ENCODE data around the gene SCARB1. TPM values are rescaled to one million over a fixed set of nuclear protein-coding genes. Genes with fewer than 3 reads are reported as not detected.

SCARB1 gene
- total RNA-seq, 2 donors from 2014 or later: 44.9 to 83.1 TPM

DNA sequence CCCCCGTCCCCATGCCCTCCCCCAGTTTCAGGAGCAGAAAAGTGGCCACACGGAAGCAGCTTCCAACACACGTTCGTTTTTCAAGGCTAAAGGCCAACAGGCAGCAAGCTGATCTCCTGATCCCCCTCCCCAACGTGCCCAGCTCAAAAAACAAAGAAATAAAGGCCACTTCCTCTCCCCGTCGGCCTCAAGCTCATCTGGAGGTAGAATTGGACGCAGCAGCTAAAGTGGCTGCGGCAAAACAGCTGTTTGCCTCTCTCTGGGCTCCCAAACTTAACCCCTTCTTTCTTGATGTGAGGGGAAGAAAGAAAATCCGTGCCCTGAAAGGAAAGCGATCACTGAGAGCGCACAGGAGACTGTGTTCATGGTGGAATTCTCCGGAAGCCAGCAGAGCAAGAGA, 66.3 kb downstream of the SCARB1 start:
- Histone ChIP-seq H3K36me3 (no peaks in the 10 kb centered on the region), H3K27me3 (no peaks in the 10 kb centered on the region), H3K9ac (ENCODE audit: low read depth in 2 of 2, low read length in 2 of 2) (no peak overlapping the region), H3K4me3 (no peak overlapping the region), H3K4me1 (no peaks in the 10 kb centered on the region), H3K27ac (no peak overlapping the region), H3K9me3 (no peaks in the 10 kb centered on the region)
- TF ChIP-seq, protein P1, sequence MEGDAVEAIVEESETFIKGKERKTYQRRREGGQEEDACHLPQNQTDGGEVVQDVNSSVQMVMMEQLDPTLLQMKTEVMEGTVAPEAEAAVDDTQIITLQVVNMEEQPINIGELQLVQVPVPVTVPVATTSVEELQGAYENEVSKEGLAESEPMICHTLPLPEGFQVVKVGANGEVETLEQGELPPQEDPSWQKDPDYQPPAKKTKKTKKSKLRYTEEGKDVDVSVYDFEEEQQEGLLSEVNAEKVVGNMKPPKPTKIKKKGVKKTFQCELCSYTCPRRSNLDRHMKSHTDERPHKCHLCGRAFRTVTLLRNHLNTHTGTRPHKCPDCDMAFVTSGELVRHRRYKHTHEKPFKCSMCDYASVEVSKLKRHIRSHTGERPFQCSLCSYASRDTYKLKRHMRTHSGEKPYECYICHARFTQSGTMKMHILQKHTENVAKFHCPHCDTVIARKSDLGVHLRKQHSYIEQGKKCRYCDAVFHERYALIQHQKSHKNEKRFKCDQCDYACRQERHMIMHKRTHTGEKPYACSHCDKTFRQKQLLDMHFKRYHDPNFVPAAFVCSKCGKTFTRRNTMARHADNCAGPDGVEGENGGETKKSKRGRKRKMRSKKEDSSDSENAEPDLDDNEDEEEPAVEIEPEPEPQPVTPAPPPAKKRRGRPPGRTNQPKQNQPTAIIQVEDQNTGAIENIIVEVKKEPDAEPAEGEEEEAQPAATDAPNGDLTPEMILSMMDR (IDR thresholded peaks at IDR 0.05): no peak
- no peak for DNase-seq
- intact Hi-C loops (cut with DNase I): no loop called here

DNA sequence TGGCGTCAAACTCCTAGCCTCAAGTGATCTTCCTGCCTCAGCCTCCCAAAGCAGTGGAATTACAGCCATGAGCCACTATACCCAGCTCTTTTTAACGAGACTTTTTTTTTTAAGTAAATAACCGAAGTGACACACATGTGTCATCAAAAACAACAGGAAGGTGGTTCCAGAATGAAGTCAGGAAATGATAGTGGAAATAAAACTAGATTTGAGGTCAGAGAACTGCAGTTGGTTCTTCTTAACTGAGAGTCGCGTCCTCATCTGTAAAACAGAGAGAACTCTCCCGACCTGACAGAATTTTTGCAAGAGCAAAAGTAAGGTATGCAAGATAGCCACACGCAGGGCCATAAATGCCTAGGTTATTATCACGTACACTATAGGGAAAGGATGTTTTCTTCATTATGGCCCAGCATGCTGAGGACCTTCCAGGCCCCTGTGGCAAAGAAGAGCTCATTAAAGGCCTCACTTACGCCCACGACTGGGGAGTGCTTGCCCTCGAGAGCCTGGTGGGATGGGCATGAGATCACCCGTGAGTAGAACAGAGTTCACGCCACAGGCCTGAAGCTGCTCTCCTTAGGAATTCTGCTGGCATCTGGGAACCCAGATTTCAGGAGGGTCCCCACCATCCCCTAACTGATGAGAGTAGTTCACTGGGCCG, 67.2 kb downstream of the SCARB1 start:
- Histone ChIP-seq H3K4me3 (no peak overlapping the region), H3K9me3 (no peaks in the 10 kb centered on the region), H3K27me3 (no peaks in the 10 kb centered on the region), H3K9ac (ENCODE audit: low read depth in 2 of 2, low read length in 2 of 2) (no peak overlapping the region), H3K4me1 (no peaks in the 10 kb centered on the region), H3K36me3 (no peaks in the 10 kb centered on the region), H3K27ac (no peak overlapping the region)
- no peak for DNase-seq
- TF ChIP-seq, protein P1 (IDR thresholded peaks at IDR 0.05): no peak
- intact Hi-C loops (cut with DNase I): no loop called here

- H3K9me3 ChIP-seq: no peaks in the 10 kb centered on the region
- TF ChIP-seq, protein P1 (IDR thresholded peaks at IDR 0.05): no peak
- no peak overlapping the region for H3K27ac ChIP-seq
- H3K4me1 ChIP-seq: no peaks in the 10 kb centered on the region
- intact Hi-C loops (cut with DNase I): no loop called here
- H3K27me3 ChIP-seq: no peaks in the 10 kb centered on the region
- DNase-seq: no peak
- no peak overlapping the region for H3K4me3 ChIP-seq
- no peaks in the 10 kb centered on the region for H3K36me3 ChIP-seq
- H3K9ac ChIP-seq (ENCODE audit: low read depth in 2 of 2, low read length in 2 of 2): no peak overlapping the region
These were observed 68.3 kb downstream of the SCARB1 start for GRCh38 chr12:124795081-124795948.

DNA sequence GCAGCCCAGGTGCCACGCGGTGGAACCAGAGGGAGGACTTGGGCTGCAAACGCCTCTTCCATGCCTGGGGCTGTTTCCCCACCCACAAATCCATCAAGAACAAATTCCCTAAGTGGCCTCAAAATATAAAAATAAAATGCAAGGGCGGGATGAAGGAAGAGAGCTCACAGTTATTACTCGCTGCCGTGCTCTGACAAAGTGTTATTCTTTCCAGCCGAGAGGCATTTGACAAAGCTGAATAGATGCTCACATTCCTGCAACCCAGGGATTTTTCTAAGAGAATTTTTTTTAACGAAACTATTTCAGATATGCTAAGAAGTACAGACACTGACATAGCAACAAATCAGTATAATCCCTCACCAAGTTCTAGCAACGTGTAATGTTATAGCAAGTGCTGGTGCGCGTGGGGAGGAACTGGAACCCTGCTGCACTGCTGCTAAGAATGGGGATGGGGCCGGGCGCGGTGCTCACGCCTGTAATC, 70.7 kb downstream of the SCARB1 start:
- Histone ChIP-seq H3K4me3 (no peak overlapping the region), H3K27me3 (no peaks in the 10 kb centered on the region), H3K9me3 (no peaks in the 10 kb centered on the region), H3K4me1 (no peaks in the 10 kb centered on the region), H3K36me3 (no peaks in the 10 kb centered on the region), H3K27ac (no peak overlapping the region), H3K9ac (ENCODE audit: low read depth in 2 of 2, low read length in 2 of 2) (no peak overlapping the region)
- DNase-seq: no peak
- intact Hi-C loops (cut with DNase I): no loop called here
- TF ChIP-seq, protein P1 (IDR thresholded peaks at IDR 0.05): no peak

DNA sequence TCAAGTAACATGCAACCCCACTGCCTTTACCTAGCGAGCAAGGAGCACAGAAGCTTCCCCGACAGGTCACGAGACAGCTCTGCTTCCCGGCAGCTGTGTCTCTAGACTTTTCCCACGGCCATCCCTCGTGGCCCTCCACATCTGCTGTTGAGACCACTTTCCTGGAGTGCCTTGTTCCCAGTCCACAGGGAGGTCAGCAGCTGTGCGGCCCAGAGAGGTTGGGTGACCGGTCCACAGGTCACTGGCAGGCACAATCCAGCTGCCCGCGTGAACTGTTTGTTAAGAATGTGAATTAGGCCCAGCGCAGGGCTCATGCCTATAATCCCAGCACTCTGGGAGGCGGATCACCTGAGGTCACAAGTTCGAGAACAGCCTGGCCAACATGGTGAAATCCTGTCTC, 71.5 kb downstream of the SCARB1 start:
- Histone ChIP-seq H3K9me3 (no peaks in the 10 kb centered on the region), H3K27ac (no peak overlapping the region), H3K4me3 (no peak overlapping the region), H3K36me3 (no peaks in the 10 kb centered on the region), H3K9ac (ENCODE audit: low read depth in 2 of 2, low read length in 2 of 2) (no peak overlapping the region), H3K27me3 (no peaks in the 10 kb centered on the region), H3K4me1 (no peaks in the 10 kb centered on the region)
- TF ChIP-seq, protein P1 (IDR thresholded peaks at IDR 0.05): no peak
- intact Hi-C loops (cut with DNase I): no loop called here
- DNase-seq: no peak
